Right renal pelvis (tissue), 4 donors: Measurements from ENCODE around the gene SYNE1. TPM values are rescaled to one million over a fixed set of nuclear protein-coding genes. Genes with fewer than 3 reads are reported as not detected.
"Not testable (repeated sequence)": the region's sequence is repeated elsewhere in the genome, so short reads cannot be mapped to it uniquely, and the experiment has no call there.

Source experiments
- DNase-seq, 4 donors: peaks; one replicate each; pipeline ENCODE4 v3.0.0-alpha.2; 2013; ENCODE audit warnings: low read depth in 4 of 4, low spot score in 3 of 4, missing footprints in 1 of 4
- polyA plus RNA-seq, 4 donors: library from polyadenylated mRNA; unstranded; fragments of 120-200 nt; gene quantifications; one replicate each; pipeline ENCODE4 v1.2.1, GENCODE V29; 2013; ENCODE audit not compliant: insufficient read length in 4 of 4

Gene SYNE1
- polyA plus RNA-seq, 4 donors = 88.3 to 96.9 (median 91.8) TPM

DNA sequence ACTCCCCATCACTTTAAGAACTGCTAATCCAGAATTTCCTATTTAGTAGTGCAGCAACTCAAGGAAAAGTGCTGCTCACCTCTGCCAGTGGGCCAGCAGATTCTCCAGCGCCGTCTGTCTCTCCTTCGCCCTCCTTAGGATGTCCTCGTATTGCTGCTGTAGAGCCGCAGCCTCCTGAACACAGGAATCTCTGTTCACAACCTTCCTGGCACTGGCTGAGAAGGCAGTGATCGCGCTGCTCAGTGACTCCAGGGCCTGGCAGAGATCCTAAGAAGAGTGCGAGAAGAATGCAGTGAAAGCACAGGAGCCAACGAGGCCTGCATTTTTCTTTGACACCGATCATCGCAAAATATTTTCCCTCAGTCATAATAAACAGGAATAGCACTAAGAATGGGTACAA lies 209.0 kb downstream of the SYNE1 start:
- no peak for DNase-seq

DNA sequence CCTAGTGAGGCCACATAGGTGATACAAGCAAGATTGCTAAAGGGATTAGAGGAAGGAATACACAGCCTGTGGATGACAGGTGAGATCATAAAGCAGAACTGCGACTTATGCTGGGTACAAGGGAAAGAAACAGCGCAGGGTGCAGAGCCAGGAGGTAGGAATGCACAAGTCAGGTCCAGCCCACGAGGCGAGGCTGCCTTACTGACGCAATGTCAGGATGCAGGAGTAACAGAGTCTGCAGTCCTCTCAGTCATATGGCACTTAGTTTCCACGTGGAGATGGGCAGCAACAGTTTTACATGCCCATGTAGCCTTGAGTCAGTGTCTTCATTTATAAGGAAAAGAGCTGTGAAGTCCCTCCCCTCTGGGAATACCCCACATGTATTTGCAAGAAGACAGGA lies 210.9 kb downstream of the SYNE1 start:
- DNase-seq = no peak

DNA sequence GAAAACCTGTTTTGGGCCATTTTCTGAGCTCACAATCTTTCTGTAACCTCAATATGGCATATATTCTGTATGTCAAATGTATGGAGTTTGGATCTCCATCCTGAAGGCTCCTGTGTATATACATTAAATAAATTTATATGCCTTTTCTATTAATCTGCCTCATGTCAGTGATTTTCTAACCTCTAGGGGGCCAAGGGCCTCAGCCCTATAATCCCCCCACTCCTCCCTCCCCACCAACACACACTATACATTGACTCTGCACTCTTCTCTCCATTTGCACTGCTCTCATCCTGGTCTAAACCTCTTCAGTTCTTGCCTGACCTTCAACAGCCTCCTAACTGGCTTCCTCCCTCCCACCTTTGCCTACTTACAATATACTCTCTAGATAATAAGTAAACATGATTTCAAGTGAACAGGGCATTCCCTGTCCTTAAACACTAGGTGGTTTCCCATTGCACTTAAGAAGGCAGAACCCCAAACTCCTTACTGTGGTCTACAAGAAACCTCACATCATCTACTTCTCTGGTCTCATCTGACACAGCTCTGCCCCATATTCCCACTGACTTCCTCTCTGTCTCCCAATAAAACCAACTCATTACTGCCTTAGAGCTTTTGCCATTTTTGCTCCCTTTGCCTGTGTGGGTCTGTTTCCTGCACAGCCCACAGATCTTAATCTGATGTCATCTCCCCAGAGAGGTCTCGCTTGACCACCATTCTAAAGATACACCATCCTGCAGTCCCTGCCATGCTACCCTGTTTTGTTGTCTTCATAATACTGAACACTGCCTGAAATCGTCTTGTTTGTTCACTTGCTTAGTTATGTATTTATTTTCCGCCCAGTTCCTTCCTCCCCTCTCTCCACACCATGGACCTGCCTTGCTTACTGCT lies 213.7 kb downstream of the SYNE1 start:
- DNase-seq = no peak

DNA sequence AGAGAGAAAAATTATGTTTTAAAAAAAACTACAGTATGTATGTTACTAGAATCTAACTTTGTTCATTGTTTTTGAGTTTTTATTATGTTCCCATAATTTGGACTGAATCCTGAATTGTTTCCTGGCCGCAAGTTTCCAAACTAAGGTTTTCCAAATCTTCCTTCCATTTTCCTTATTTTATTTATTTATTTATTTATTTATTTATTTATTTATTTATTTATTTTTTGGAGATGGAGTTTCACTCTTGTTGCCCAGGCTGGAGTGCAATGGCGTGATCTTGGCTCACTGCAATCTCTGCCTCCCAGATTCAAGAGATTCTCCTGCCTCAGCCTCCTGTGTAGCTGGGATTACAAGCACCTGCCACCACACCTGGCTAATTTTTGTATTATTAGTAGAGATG lies 215.7 kb downstream of the SYNE1 start:
- DNase-seq = not testable (repeated sequence)

DNA sequence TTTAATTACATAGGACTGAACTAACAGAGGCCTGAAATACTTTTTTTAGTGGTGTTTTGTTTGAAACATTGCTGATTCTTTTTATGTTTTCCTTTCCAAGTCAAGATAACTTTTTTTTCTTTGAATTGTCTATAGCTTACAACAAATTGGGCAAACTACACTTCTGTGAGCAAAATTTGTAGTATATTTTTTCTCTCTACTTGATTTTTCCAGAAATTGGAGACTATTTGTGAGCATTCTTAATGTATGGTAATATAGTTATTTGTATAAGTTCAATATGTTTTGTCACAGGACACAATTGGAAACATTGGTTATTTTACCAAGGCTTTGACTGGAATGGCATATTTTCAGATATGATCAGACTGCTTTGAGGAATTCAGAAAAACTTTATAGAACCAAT lies 216.5 kb downstream of the SYNE1 start:
- DNase-seq = no peak

DNA sequence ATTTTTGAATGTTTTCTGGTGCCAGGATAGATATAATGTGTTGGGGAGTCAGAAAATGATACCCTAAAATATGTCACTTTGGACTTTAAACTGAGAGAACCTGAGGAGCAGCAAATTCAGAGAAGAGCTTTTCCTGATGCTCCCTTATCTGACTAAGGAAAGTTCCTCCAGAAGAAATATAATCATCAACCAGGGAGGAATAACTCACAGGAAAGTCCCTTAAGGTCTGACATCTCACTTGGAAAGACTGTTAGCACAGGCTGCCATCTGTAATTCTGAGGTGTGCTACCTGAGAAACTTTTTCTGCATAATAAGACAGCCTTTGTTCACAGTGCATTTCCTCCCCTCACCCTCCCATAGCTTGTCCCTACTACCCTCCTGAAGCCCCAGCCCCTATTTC lies 218.6 kb downstream of the SYNE1 start:
- DNase-seq = no peak

DNA sequence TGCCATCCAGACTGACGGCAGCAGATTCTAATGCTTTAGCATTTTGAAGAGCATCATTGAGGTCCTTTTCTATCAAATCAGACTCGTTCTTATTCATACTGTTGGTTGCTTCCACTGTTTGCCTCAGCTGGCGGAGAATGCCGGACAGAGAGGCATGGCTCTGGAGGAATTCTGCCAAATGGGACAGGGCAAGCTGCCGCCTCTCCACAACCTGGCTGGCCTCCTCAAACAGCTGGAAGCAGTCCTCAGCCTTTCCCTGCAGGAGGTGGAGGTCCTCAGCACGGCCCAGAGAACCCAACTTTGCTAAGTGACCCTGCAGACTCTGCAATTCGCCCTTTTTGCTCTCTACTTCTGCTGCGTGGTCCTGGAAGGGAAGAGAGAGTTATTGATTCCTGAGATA lies 220.5 kb downstream of the SYNE1 start:
- no peak for DNase-seq

DNA sequence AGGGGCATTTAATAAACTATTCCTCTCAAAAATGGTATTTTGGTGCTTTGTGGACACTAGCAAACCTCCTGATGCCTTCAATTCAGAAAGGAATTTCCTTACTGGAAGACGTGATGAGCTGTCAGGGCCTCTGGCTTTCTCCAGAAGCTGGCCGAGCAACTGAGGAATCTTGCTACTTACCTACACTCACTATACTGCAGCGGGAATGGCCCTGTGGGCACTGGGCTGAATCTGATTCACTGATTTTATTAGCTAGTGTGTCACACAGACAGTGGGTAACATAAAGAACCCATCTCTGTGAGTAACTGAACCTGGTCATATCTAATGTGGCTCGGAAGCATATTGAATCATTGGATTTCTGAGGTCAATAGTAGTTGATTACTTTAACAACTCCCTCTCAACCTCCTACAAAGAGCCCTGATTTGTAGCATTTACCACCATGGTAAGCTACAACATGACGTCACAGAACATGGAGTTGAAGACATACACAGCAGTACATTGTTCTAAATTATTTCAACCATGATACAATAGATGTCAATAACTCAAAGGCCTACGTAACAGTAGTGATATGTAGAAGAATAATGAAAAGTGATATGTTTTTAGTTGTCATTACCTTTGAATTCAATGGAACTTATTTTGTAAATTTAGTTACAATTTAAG lies 232.1 kb downstream of the SYNE1 start:
- DNase-seq = no peak

DNA sequence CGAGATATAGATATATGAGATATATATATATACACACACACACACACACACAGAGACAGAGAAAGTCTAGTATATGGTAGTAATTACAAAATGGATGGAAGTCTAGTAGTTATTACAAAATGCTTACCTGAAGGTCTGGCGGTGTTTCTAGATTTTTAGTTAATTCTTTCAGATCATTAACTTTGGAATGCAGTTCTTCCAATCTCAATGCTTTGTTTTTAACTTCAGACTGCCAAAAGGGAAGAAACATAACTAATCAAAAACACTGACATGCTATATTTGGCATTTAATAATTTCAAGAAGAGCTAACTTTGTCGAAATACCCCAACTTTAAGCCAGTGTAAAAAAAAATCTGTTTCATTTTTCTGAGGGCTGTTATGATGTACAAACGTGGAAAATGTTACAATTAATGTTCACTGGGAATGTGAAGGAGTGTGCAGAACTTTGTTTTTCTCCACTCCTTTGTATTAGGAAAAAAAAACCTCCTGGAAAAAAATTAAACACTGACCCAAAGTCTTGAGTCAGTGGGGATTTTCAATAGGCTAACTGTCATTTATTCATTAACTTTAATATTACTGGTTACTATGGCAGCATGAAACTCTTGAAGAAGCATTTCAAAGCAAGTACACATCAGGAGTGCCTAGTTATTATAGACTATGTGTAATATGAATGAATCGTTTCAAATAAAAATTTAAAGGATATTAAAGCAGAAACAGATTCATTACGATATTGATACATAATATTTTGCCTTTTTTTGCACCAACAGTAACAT lies 232.9 kb downstream of the SYNE1 start:
- no peak for DNase-seq

DNA sequence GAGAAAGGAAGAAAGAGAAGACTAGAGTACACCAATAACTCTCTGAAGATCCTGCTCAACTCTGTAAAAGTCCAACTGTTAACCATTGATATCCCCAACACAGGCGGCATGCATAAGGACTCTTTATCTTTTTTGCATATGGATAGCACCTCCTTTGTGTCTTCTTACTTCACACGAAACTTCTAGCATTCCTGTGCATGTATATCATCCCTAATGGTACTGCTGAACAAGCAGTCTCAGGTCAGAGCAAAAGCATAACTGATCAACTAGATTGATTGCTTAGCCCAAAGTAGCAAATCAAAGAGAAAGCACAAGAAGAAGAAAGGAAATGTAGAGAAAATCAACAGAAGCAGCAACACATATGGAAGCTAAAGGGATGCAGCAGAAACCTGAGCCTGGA lies 234.4 kb downstream of the SYNE1 start:
- DNase-seq = no peak

DNA sequence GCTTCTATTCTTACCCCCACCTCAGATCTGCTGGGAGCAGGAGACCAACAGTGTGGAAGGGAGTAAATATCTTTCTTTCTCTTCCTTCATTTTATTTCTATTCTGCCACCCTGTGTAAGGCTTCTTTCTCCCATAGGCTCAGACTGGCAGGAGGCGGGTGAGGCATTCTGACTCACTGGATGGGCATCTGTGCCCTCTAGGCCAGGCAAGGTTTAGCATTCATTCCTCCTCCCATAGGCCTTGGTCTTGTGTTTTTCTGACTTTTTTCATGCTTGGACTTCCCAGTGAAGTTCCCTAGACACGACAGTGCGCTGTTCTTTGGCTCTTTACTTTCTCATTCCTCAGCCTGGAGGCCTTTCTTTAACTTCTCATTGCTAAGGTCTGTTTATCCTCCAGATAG lies 235.2 kb downstream of the SYNE1 start:
- no peak for DNase-seq

DNA sequence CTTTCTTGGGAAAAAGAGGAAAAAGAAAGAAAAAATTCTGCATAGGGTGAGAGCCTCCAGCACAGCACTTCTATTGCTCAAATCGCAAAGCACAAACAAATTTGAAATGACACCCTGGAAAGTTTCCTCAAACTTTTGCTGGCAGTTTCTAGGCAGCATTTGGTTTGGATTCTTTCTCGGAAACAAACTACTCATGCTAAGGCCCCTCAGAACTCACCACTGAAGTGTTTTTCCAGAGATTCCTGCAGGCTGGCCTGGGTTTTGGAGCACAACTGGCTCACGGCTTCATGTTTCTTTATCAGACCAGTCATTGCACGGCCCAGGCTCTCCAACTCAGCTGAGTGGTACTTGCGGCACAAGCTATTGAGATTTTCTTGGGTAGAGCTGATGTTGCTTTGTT lies 237.8 kb downstream of the SYNE1 start:
- DNase-seq = no peak

DNA sequence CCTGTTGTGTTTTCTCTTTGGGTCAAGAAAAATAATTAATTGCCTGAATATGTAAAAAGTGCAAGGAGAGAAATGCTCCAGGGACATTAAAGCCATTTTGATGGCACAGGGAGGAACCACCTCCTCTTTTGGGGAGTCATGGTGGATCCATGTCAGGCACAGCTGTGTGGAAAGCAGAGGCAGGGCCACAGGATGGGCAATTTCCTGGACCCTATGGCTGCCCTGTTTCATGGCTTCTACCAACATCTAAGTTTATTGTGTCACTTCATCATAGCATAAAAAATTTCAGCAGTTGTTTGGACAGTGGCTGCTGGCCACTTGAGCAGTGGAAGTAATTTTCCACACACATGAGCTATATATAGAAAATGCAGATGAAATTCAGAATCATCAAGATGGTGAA lies 238.2 kb downstream of the SYNE1 start:
- DNase-seq = no peak

DNA sequence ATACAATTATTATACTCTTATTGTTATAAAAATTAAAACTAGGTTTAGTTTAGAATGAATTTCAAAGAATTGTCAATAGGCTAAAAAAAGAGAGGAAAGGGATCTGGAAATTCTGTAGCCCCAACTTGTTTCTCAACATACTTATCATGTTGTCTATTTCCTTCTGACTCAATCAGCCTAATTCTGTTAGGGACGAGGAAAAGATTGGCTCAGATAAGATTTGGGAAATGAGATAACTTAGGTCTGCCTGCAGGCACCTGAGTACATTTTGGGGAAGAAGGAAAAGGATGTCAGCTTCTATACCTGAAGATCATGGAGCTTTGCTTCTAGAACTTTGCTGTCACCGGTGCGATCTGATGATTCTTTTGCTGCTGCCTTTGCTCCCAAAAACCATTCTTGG lies 238.8 kb downstream of the SYNE1 start:
- DNase-seq = no peak

DNA sequence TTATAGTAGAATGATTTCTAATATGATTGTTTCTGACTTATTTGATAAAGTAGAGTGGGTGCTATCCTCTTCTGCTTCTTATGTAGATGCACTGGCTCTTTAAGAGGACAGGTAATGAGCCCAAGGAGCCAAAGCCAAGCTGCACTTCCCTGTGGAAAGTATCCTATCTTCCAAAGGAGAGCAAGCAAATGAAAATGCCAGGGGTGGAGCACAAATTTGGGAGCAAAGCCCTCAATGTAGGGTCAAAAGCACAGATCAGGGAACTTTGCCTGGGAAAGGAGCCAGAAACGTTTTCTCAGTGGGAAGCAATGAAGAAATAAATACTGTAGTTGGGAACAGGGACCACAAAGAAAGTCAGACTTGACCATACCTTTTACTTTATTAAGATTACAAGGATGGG lies 242.9 kb downstream of the SYNE1 start:
- no peak for DNase-seq

DNA sequence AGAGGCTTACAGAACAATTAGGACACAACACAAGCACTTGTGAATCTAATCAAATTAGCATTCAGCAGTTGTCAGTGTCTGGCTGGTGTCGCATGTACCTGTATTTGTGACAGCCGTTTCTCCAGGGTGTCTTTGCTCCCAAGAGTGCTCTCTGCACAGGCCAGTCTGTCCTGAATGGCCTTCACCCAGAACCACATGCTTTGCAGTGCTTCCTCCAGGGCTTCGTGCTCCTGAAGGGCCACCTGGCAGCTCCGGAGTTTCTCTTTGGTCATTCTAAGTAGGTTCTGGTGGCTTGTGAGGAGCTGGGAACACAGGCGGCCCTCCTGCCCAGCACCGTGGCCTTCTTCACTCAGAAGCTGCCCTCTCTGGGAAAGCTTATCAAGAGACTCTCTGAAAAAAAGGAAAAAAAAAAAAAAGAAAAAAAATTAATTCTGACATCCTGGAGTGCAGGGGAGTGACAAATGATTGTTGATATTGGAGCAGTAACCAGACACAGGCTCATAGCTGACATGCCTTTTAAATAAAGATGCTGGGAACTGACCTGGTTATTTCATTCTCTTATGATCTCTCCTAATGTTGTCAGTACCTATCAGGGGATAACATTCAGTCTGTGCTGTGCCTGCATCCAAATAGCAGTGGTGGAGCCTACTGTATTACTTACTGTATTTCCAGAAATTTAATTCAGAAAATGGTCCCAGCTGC lies 245.8 kb downstream of the SYNE1 start:
- DNase-seq = no peak

DNA sequence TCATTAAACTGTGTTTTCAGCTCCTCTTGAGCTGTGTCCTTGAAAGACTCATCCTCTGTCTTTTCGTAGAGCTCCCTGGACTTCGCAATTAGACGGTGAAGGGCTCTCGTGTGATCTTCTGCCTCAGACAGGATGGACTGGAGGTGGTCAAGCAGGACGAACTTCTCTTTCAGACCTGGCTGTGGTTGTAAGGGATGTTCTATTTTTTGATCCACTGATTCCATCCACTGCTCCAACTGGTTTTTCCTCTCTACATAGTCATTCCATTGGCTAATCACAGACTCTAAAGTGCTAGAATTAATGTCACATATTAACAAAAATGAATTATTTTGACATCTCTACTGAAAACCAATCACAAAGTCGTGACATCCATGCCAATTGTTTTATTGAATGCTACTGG lies 250.1 kb downstream of the SYNE1 start:
- no peak for DNase-seq

DNA sequence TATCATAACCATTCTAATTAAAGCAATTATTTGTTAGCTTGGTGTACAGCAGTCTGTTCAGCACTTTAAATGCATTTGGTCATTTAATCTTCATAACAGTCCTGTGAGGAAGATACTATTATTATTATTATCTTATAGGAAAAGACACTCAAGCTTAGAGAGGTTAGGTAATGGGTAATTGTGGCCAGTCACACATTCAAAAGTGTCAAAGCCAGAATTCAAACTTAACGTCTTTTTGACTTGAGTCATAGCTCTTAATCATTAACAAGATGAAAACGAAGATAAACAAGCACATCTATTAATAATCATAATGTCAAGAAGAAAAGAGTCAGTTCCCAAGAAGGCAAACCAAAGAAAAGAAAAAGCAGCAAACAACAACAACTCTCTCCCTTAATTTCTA lies 251.0 kb downstream of the SYNE1 start:
- DNase-seq = no peak

DNA sequence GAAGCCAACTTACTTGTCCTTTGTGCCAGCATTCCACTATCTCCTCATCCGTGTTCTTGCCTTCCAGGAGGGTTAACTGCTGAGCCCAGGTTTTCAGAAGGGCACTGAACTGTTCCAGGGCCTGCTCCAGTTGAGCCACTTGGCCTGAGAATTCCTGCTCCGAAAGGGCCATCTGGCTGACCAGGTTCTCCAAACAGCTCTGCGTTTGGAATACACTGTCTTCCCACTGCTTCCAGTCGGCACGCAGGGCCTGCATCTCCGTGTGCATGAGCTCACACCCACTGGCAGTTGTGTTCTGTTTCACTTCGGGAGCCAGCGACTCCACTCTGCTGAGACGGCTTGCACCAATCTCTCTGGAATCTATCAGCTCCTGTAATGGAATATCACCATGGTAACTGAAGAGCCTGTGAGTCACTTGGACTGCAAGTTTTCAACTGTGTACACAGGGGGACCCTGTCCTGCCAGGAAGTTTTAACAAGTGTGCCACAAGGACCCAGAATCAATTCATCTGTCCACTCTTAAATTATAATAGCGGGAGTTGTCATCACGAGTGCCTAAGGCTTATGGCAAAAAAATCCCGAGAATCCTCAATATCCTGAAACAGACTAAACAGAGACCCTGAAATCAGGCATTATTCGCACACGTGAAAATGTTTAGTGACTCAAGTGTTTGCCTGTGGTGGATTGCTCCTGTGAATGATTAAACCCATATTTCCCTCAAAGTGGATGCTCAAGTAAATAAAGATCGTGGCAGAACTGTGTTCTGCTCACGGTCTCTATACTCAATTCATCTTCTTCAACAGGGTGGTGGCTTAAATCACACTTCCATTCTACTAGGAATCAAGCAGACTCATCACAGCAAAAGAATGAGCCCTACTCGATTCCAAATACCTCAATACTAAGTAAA lies 255.9 kb downstream of the SYNE1 start:
- DNase-seq = peak; percentile 72 to 76 (median 75)

DNA sequence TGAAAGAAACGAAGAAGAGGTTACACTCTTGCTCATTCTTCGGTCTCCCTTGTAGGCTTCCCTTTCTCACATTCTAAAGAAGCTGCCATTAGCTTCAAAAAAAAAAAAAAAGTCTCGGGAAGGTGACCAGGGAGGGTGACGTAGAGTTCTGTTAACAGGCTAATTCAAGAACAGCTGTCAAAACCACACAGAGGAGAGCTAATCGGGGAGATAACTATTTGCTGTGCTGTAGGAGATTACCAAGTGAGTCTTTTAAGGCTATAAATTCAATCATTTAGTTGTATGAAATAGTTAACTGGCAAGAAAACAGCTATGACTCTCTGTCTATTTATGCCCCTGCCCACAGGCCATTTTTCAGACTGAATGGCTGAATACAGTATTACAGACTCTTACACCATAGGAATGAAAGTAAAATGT lies 256.8 kb downstream of the SYNE1 start:
- DNase-seq = peak; percentile 38 to 60 (median 46)
